Naive thymus-derived CD8-positive, alpha-beta T cell (primary cell): ENCODE measurements around the gene PCDHA12. TPM values are rescaled to one million over a fixed set of nuclear protein-coding genes. Genes with fewer than 3 reads are reported as not detected.
"Not testable (repeated sequence)": the region's sequence is repeated elsewhere in the genome, so short reads cannot be mapped to it uniquely, and the experiment has no call there.

Experiments used
- ATAC-seq, 2 donors: fragments of 150-1000 bp; cut with Tn5 transposase in 1 of 2; sonication (Bioruptor Pico), chemical (Tn5 transposase) in 1 of 2; 1 replicate in 1 of 2; 2 replicates in 1 of 2; pipeline ENCODE4 v1.10.0; 2021; ENCODE audit warnings: mild to moderate bottlenecking in 2 of 2, moderate library complexity in 2 of 2
- POLR2A ChIA-PET: fragments of 350-600 bp; sonication (Branson Sonifier 250); formaldehyde crosslinking; loops from one replicate; lab custom pipeline; 2021; ENCODE audit warnings: antibody characterized with exemption; lab: Charles Lee
- DNase-seq, 10 donors: peaks; one replicate each; pipeline versions ENCODE4 v3.0.0 to v3.0.0-alpha.2; 2020 to 2022
- H3K27ac Mint-ChIP-seq, 10 donors: one replicate each; pipeline ENCODE4 v1.8.0; 2020 to 2022; ENCODE audit warnings: mild to moderate bottlenecking in 10 of 10, mixed read lengths in 10 of 10, moderate library complexity in 4 of 10, inconsistent platforms in 1 of 10
- H3K27me3 Mint-ChIP-seq, 5 donors: one replicate each; pipeline ENCODE4 v1.8.0; 2021 to 2022; ENCODE audit warnings: mixed read lengths in 5 of 5
- H3K36me3 Mint-ChIP-seq, 3 donors: one replicate each; pipeline ENCODE4 v1.8.0; 2020 to 2022; ENCODE audit warnings: mixed read lengths in 3 of 3, mild to moderate bottlenecking in 2 of 3, inconsistent platforms in 1 of 3
- H3K4me1 Mint-ChIP-seq, 4 donors: one replicate each; pipeline ENCODE4 v1.8.0; 2021 to 2022; ENCODE audit warnings: mixed read lengths in 4 of 4
- H3K4me3 Mint-ChIP-seq, 10 donors: one replicate each; pipeline ENCODE4 v1.8.0; 2020 to 2022; ENCODE audit warnings: mild to moderate bottlenecking in 10 of 10, mixed read lengths in 10 of 10, moderate library complexity in 6 of 10, inconsistent platforms in 1 of 10
- H3K9me3 Mint-ChIP-seq, 9 donors: one replicate each; pipeline ENCODE4 v1.8.0; 2020 to 2022; ENCODE audit warnings: mixed read lengths in 9 of 9, mild to moderate bottlenecking in 3 of 9, inconsistent platforms in 1 of 9, moderate library complexity in 1 of 9
- polyA plus RNA-seq, 3 donors: library from polyadenylated mRNA; unstranded; fragments of 300-500 nt; fragmentation: Illumina TruSeq; gene quantifications; one replicate each; pipeline ENCODE4 v1.2.3, GENCODE V29; 2021
- total RNA-seq, 8 experiments: library from RNA in 2 of 8; stranded (reverse) in 2 of 8; gene quantifications; one replicate each; pipeline ENCODE4 v1.2.3 and lab custom pipeline; 2021 to 2026

The PCDHA12 gene
- total and polyA plus RNA-seq, 5 experiments from 2014 or later: not detected

DNA sequence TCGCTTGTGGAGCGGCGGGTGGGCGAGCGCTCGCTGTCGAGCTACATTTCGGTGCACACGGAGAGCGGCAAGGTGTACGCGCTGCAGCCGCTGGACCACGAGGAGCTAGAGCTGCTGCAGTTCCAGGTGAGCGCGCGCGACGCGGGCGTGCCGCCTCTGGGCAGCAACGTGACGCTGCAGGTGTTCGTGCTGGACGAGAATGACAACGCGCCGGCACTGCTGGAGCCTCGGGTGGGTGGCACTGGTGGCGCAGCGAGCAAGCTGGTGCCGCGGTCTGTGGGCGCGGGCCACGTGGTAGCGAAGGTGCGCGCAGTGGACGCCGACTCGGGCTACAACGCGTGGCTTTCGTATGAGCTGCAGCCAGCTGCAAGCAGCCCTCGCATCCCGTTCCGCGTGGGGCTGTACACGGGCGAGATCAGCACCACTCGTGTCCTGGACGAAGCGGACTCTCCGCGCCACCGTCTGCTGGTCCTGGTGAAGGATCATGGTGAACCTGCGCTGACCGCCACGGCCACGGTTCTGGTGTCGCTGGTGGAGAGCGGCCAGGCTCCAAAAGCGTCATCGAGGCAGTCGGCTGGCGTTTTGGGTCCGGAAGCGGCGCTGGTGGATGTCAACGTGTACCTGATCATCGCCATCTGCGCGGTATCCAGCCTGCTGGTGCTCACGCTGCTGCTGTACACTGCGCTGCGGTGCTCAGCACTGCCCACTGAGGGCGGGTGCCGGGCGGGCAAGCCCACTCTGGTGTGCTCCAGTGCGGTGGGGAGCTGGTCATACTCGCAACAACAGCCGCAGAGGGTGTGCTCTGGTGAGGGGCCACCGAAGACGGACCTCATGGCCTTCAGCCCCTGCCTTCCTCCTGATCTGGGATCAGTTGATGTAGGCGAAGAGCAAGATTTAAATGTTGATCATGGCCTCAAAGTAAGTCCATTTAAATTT lies 32.0 kb upstream of the PCDHA12 start:
- no peak for ATAC-seq
- H3K36me3 Mint-ChIP-seq: peaks cover 7 to 28% (median 19%) of the 10 kb centered on the region in 3 donors
- POLR2A ChIA-PET: no interaction called here
- peaks cover 23 to 42% (median 27%) of the 10 kb centered on the region in 5 donors for H3K27me3 Mint-ChIP-seq
- H3K4me1 Mint-ChIP-seq: no peaks in the 10 kb centered on the region
- H3K9me3 Mint-ChIP-seq: peaks cover 0 to 48% (median 27%) of the 10 kb centered on the region in 9 donors
- H3K4me3 Mint-ChIP-seq: no peak overlapping the region
- DNase-seq: no peak
- H3K27ac Mint-ChIP-seq: no peak overlapping the region

GRCh38 chr5:140848139-140849102 lies 26.7 kb upstream of the PCDHA12 start, which contains the start of gene PCDHA9:
PCDHA9 (plus strand) TSS chr5:140848382; CDS start chr5:140848496, 114 bp downstream.
- ATAC-seq, H3K27ac Mint-ChIP-seq, DNase-seq, H3K4me1 Mint-ChIP-seq, H3K4me3 Mint-ChIP-seq, POLR2A ChIA-PET: not testable (repeated sequence)
- Mint-ChIP-seq H3K9me3 (peaks cover 0 to 45% (median 14%) of the 10 kb centered on the region in 9 donors), H3K36me3 (peaks cover 3 to 19% (median 9%) of the 10 kb centered on the region in 3 donors), H3K27me3 (peaks cover 7 to 37% (median 26%) of the 10 kb centered on the region in 5 donors)

DNA sequence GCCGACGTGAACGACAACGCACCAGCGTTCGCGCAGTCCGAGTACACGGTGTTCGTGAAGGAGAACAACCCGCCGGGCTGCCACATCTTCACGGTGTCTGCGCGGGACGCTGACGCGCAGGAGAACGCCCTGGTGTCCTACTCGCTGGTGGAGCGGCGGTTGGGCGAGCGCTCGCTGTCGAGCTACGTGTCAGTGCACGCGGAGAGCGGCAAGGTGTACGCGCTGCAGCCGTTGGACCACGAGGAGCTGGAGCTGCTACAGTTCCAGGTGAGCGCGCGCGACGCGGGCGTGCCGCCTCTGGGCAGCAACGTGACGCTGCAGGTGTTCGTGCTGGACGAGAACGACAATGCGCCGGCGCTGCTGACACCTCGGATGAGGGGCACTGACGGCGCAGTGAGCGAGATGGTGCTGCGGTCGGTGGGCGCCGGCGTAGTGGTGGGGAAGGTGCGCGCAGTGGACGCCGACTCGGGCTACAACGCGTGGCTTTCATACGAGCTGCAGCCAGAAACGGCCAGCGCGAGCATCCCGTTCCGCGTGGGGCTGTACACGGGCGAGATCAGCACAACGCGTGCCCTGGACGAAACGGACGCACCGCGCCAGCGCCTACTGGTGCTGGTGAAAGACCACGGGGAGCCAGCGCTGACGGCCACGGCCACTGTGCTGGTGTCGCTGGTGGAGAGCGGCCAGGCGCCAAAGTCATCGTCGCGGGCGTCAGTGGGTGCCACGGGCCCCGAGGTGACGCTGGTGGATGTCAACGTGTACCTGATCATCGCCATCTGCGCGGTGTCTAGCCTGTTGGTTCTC lies 25.1 kb upstream of the PCDHA12 start:
- POLR2A ChIA-PET, H3K4me3 Mint-ChIP-seq, H3K4me1 Mint-ChIP-seq, ATAC-seq, DNase-seq: not testable (repeated sequence)
- peaks cover 5 to 21% (median 6%) of the 10 kb centered on the region in 3 donors for H3K36me3 Mint-ChIP-seq
- peaks cover 7 to 39% (median 28%) of the 10 kb centered on the region in 5 donors for H3K27me3 Mint-ChIP-seq
- H3K27ac Mint-ChIP-seq: peak overlapping the region in 1 of 10 donors; percentile 34
- peaks cover 0 to 44% (median 13%) of the 10 kb centered on the region in 9 donors for H3K9me3 Mint-ChIP-seq

- H3K36me3 Mint-ChIP-seq: peaks cover 11 to 18% (median 15%) of the 10 kb centered on the region in 3 donors
- H3K27ac Mint-ChIP-seq: no peak within 1 kb of the TSS
Measured at GRCh38 chr5:140855772-140856674, 19.1 kb upstream of the PCDHA12 start, which contains the start of gene PCDHA10. PCDHA10 (plus strand) TSS chr5:140855897; CDS start chr5:140856049, 152 bp downstream.

DNA sequence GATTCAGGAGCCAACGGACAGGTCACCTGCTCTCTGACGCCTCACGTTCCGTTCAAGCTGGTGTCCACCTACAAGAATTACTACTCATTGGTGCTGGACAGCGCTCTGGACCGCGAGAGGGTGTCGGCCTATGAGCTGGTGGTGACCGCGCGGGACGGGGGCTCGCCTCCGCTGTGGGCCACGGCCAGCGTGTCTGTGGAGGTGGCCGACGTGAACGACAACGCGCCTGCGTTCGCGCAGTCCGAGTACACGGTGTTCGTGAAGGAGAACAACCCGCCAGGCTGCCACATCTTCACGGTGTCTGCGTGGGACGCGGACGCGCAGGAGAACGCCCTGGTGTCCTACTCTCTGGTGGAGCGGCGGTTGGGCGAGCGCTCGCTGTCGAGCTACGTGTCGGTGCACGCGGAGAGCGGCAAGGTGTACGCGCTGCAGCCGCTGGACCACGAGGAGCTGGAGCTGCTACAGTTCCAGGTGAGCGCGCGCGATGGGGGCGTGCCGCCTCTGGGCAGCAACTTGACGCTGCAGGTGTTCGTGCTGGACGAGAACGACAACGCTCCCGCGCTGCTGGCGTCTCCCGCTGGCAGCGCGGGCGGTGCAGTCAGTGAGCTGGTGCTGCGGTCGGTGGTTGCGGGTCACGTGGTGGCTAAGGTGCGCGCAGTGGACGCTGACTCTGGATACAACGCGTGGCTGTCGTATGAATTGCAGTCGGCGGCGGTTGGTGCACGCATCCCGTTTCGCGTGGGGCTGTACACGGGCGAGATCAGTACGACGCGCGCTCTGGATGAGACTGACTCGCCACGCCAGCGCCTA lies 17.7 kb upstream of the PCDHA12 start:
- H3K36me3 Mint-ChIP-seq: peaks cover 11 to 27% (median 18%) of the 10 kb centered on the region in 3 donors
- H3K27me3 Mint-ChIP-seq: peaks cover 8 to 56% (median 27%) of the 10 kb centered on the region in 5 donors
- H3K4me3 Mint-ChIP-seq: no peak overlapping the region
- peaks cover 0 to 53% (median 39%) of the 10 kb centered on the region in 9 donors for H3K9me3 Mint-ChIP-seq
- POLR2A ChIA-PET: no interaction called here
- peak overlapping the region in 1 of 10 donors; percentile 40 for H3K27ac Mint-ChIP-seq
- ATAC-seq (no peak), DNase-seq (no peak)
- no peaks in the 10 kb centered on the region for H3K4me1 Mint-ChIP-seq

More at GRCh38 chr5:140855772-140856674, 19.1 kb upstream of the PCDHA12 start, which contains the start of gene PCDHA10:
- H3K9me3 Mint-ChIP-seq: peaks cover 0 to 46% (median 27%) of the 10 kb centered on the region in 9 donors
- H3K27me3 Mint-ChIP-seq: peaks cover 4 to 47% (median 21%) of the 10 kb centered on the region in 5 donors
- POLR2A ChIA-PET: no interaction called here
- no peaks in the 10 kb centered on the region for H3K4me1 Mint-ChIP-seq
- no peak within 1 kb of the TSS for H3K4me3 Mint-ChIP-seq
- ATAC-seq (no peak), DNase-seq (no peak)

- Mint-ChIP-seq H3K27ac (peak overlapping the region in 1 of 10 donors; percentile 40), H3K4me1 (no peaks in the 10 kb centered on the region), H3K27me3 (peaks cover 8 to 51% (median 26%) of the 10 kb centered on the region in 5 donors), H3K4me3 (no peak overlapping the region), H3K36me3 (peaks cover 11 to 27% (median 18%) of the 10 kb centered on the region in 3 donors), H3K9me3 (peaks cover 0 to 49% (median 38%) of the 10 kb centered on the region in 9 donors)
- no peak for ATAC-seq
- POLR2A ChIA-PET: no interaction called here
- DNase-seq: no peak
Measured at GRCh38 chr5:140857987-140858240, 17.2 kb upstream of the PCDHA12 start.

- no peak overlapping the region for H3K4me3 Mint-ChIP-seq
- DNase-seq (no peak), ATAC-seq (no peak)
- POLR2A ChIA-PET: no interaction called here
- no peaks in the 10 kb centered on the region for H3K4me1 Mint-ChIP-seq
- no peak overlapping the region for H3K27ac Mint-ChIP-seq
- H3K27me3 Mint-ChIP-seq: peaks cover 15 to 48% (median 23%) of the 10 kb centered on the region in 5 donors
- peaks cover 0 to 43% (median 29%) of the 10 kb centered on the region in 9 donors for H3K9me3 Mint-ChIP-seq
- H3K36me3 Mint-ChIP-seq: peaks cover 0 to 16% (median 6%) of the 10 kb centered on the region in 3 donors
Measured at GRCh38 chr5:140862441-140863295, 12.4 kb upstream of the PCDHA12 start.

- no peak for DNase-seq
- H3K27me3 Mint-ChIP-seq: peaks cover 11 to 50% (median 23%) of the 10 kb centered on the region in 5 donors
- no peak for ATAC-seq
- H3K27ac Mint-ChIP-seq: no peak within 1 kb of the TSS
- peaks cover 0 to 52% (median 20%) of the 10 kb centered on the region in 9 donors for H3K9me3 Mint-ChIP-seq
- POLR2A ChIA-PET: no interaction called here
- H3K4me1 Mint-ChIP-seq: peaks cover 0 to 1% (median 0%) of the 10 kb centered on the region in 4 donors
- H3K36me3 Mint-ChIP-seq: peaks cover 8 to 12% (median 12%) of the 10 kb centered on the region in 3 donors
- no peak within 1 kb of the TSS for H3K4me3 Mint-ChIP-seq
Measured at GRCh38 chr5:140868721-140869554, 6.2 kb upstream of the PCDHA12 start, which contains the start of gene PCDHA11. PCDHA11 (plus strand) TSS chr5:140868957; CDS start chr5:140869104, 147 bp downstream.

DNA sequence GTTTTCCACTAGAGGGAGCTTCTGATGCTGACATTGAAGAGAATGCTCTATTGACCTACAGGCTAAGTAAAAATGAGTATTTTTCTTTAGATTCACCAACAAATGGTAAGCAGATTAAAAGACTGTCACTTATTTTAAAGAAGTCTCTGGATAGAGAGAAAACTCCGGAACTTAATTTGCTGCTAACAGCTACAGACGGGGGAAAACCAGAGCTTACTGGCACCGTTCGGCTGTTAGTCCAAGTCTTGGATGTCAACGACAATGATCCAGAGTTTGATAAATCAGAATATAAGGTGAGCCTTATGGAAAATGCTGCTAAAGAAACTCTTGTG lies 5.6 kb upstream of the PCDHA12 start:
- peaks cover 8 to 17% (median 15%) of the 10 kb centered on the region in 3 donors for H3K36me3 Mint-ChIP-seq
- DNase-seq (no peak), ATAC-seq (no peak)
- H3K27ac Mint-ChIP-seq: no peak overlapping the region
- peaks cover 0 to 55% (median 20%) of the 10 kb centered on the region in 9 donors for H3K9me3 Mint-ChIP-seq
- no peak overlapping the region for H3K4me3 Mint-ChIP-seq
- H3K4me1 Mint-ChIP-seq: peaks cover 0 to 1% (median 0%) of the 10 kb centered on the region in 4 donors
- H3K27me3 Mint-ChIP-seq: peaks cover 13 to 50% (median 27%) of the 10 kb centered on the region in 5 donors
- POLR2A ChIA-PET: no interaction called here
